Cardiac muscle cell (in vitro differentiated cells and primary cell): ENCODE data around the gene CPNE5. TPM values are rescaled to one million over a fixed set of nuclear protein-coding genes. Genes with fewer than 3 reads are reported as not detected.

ENCODE experiments used
- DNase-seq, 2 donors: peaks; one replicate each; pipeline versions ENCODE4 v3.0.0 to v3.0.0-alpha.2; 2010 to 2017; ENCODE audit warnings: low read depth in 1 of 2, low spot score in 1 of 2
- H3K27ac ChIP-seq: fragments of 200-600 bp; sonication (generic); 2 replicates; pipeline ENCODE4 v1.5.1; 2016
- H3K27me3 ChIP-seq: fragments of 200-600 bp; sonication (generic); 2 replicates; pipeline ENCODE4 v1.6.0; 2016; ENCODE audit warnings: control low read depth
- H3K36me3 ChIP-seq: fragments of 200-600 bp; sonication (generic); 2 replicates; pipeline ENCODE4 v1.5.1; 2016; ENCODE audit warnings: control low read depth
- H3K4me1 ChIP-seq: fragments of 200-600 bp; sonication (generic); 2 replicates; pipeline ENCODE4 v1.8.1; 2017; ENCODE audit warnings: low read depth, mild to moderate bottlenecking, mixed run types
- H3K4me3 ChIP-seq: fragments of 200-600 bp; sonication (generic); 2 replicates; pipeline ENCODE4 v1.5.1; 2016; ENCODE audit warnings: mild to moderate bottlenecking
- H3K9me3 ChIP-seq: fragments of 200-600 bp; sonication (generic); 2 replicates; pipeline ENCODE4 v1.5.1; 2017; ENCODE audit warnings: low read depth, mild to moderate bottlenecking, control low read depth
- polyA plus RNA-seq: library from polyadenylated mRNA; unstranded; fragments of >200 nt; fragmentation: Nextera tagmentation; extraction: Ambion mirVana; gene quantifications from 2 replicates; pipeline ENCODE4 v1.2.1, GENCODE V29; 2016
- total RNA-seq: library from RNA; depleted of rRNA; stranded (reverse); fragments of >200 nt; gene quantifications from 2 replicates; pipeline ENCODE4 v1.2.3, GENCODE V29; 2016
- TF ChIP-seq, protein P1 (sequence below): IDR thresholded peaks from 2 replicates; pipeline ENCODE4 v1.5.1; 2012; ENCODE audit warnings: low read depth, mild to moderate bottlenecking, low read length

Gene CPNE5
- total and polyA plus RNA-seq, 2 experiments from 2014 or later, result 51.6 to 52.1 TPM

DNA sequence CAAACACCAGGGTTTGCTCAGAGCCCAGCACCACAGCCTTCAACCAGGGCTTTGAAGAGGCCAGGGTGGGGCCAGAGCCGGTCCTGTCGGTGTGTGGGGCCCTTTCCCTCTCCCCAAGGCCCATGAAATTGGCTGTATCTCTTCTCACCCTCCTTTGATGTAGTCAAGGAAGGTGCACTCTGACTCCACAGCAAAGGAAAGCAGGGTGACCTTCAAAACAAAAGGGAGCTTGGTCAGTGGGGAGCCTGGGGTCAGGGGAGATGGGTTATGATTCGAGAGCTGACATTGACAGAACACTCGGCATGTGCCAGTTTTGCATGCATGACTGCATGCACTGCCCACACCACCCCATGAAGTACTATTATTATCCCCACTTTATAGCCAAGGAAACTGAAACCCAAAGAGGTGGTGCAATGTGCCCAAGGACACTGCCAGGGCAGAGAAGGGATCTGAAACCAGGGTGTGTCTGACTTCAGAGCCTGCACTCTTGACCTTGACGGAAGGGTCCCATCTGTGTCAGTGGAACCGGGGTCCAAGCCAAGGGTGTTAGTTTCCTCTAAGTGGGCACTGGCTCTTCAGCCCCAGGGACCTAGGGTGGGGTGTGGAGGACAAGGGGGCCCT, 86.2 kb downstream of the CPNE5 start:
- TF ChIP-seq, protein P1, sequence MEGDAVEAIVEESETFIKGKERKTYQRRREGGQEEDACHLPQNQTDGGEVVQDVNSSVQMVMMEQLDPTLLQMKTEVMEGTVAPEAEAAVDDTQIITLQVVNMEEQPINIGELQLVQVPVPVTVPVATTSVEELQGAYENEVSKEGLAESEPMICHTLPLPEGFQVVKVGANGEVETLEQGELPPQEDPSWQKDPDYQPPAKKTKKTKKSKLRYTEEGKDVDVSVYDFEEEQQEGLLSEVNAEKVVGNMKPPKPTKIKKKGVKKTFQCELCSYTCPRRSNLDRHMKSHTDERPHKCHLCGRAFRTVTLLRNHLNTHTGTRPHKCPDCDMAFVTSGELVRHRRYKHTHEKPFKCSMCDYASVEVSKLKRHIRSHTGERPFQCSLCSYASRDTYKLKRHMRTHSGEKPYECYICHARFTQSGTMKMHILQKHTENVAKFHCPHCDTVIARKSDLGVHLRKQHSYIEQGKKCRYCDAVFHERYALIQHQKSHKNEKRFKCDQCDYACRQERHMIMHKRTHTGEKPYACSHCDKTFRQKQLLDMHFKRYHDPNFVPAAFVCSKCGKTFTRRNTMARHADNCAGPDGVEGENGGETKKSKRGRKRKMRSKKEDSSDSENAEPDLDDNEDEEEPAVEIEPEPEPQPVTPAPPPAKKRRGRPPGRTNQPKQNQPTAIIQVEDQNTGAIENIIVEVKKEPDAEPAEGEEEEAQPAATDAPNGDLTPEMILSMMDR, result no peak
- Histone ChIP-seq H3K4me3 (no peak overlapping the region), H3K4me1 (no peaks in the 10 kb centered on the region), H3K27ac (no peak overlapping the region), H3K36me3 (no peaks in the 10 kb centered on the region), H3K27me3 (no peaks in the 10 kb centered on the region), H3K9me3 (no peaks in the 10 kb centered on the region)
- DNase-seq, result no peak

DNA sequence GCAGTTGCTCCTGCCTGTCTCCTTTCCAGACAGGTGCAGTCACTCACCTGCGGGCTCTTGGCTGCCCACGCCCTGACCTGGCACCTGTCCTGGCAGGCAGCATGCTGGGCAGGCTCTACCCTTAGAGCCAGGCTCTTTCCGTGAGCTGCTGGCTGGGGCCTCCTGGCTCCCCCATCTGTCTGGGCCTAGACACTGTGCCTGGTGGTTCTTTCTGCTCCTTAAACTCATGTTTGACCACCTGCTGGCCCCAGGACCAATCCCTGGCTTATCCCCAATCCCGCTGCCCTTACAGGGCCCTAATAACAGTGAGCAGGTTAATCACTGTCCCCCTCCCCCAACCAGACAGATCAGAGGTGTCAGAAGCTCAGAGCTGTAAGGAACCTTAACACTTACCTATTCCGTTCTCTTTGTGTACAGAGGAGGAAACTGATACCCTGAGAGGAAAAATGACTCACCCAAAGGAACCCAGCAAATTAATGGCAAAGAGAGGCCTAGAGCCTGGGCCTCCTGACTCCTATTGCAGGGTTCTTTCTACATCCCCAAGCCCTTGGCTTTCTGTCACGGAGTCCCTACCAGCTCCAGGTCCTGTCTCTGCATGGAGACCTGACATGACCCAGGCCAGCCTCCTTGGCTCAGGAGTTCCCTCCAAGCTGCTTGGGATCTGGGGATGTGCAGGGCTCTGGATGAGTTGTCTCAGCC, 86.9 kb downstream of the CPNE5 start:
- DNase-seq, result no peak
- Histone ChIP-seq H3K9me3 (no peaks in the 10 kb centered on the region), H3K4me1 (no peaks in the 10 kb centered on the region), H3K36me3 (no peaks in the 10 kb centered on the region), H3K4me3 (no peak overlapping the region), H3K27ac (no peak overlapping the region), H3K27me3 (no peaks in the 10 kb centered on the region)
- TF ChIP-seq, protein P1, result no peak

DNA sequence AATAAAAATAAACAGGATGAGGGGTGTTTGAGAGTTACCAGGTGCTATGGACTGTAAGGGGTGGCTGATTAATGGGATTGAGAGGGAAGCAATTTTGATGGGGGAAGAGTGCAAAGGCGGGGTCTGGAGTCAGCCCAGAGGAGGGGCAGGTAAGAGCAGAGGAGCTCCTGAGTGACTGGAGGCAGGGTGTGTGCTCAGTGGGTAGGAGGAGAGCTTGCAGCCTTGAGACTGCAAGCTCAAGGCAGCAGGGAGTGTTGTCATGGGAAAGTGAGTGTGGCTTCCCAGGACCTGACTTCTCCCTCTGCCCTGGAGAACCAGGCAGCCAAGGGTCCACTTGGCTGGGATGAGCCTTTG, 87.4 kb downstream of the CPNE5 start:
- H3K4me1 ChIP-seq, result no peaks in the 10 kb centered on the region
- TF ChIP-seq, protein P1, result no peak
- H3K27ac ChIP-seq, result no peak overlapping the region
- no peaks in the 10 kb centered on the region for H3K27me3 ChIP-seq
- H3K36me3 ChIP-seq, result no peaks in the 10 kb centered on the region
- no peak overlapping the region for H3K4me3 ChIP-seq
- no peaks in the 10 kb centered on the region for H3K9me3 ChIP-seq
- DNase-seq, result no peak

DNA sequence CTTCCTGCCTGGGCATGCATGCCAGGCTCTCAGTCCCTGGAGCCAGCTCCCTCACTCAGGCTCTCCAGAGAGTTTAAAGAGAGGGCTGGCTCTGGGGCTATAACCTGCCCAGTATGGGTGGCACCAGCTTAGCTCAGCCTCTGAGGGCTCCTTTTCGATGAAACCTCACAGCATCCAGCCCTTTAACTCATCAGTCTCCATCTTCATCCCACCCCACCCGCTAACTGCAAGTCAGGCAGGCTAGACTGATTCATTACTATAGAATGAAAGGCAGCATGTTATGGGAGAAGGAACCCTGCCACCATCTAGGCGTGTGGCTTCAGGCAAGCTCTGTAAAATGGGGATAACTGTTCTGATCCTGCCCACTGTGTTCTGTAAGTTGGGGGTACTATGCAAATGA, 88.2 kb downstream of the CPNE5 start:
- TF ChIP-seq, protein P1, result no peak

DNA sequence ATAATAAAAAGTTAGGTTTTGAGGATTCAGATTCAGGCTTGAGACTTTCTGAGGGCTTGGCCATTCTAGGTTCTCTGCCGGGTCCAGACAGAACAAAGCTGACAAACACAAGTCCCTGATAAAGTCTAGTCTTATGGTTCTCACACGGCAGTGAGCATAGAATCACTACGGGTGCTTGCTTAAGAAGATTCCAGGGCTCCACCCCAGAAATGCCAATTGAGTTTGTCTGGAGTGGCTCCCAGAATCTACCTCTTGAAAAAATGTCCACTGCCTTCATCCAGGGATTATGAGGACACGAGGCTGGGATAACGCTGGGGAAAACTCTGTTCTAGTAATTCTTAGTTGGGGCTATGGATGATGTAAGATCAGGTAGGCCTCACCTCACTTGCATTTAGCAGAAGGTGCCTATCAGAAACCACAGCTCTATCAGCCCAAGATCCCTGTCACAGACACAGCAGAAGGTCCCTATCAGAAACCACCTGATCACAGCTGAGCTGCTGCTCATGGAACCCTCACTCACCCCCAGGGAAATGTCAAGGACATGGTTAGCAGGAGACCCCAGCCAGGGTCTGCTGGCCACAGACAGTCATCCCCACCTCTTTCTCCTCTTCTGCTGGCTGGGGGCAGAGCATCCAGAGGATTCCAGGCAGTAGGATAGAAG, 89.3 kb downstream of the CPNE5 start:
- Histone ChIP-seq H3K4me3 (no peak overlapping the region), H3K4me1 (no peaks in the 10 kb centered on the region), H3K9me3 (no peaks in the 10 kb centered on the region), H3K36me3 (no peaks in the 10 kb centered on the region), H3K27me3 (no peaks in the 10 kb centered on the region), H3K27ac (no peak overlapping the region)
- TF ChIP-seq, protein P1, result no peak
- no peak for DNase-seq

More for the DNA sequence above, 88.2 kb downstream of the CPNE5 start:
- Histone ChIP-seq H3K27me3 (no peaks in the 10 kb centered on the region), H3K27ac (no peak overlapping the region), H3K4me1 (no peaks in the 10 kb centered on the region), H3K36me3 (no peaks in the 10 kb centered on the region), H3K9me3 (no peaks in the 10 kb centered on the region), H3K4me3 (no peak overlapping the region)
- DNase-seq, result no peak
